GM13976 (cell line): ENCODE measurements around the gene AP1B1.
"Not testable (repeated sequence)": the region's sequence is repeated elsewhere in the genome, so short reads cannot be mapped to it uniquely, and the experiment has no call there.

Source experiments
- DNase-seq: peaks from one replicate; pipeline ENCODE4 v3.0.0; 2012; ENCODE audit warnings: low spot score
- CTCF ChIP-seq: IDR thresholded peaks from 2 replicates; pipeline ENCODE4 v1.5.1; 2012; ENCODE audit warnings: borderline replicate concordance, mild to moderate bottlenecking; ENCODE audit not compliant: insufficient read depth; ENCODE audit errors: extremely low read depth, missing control alignments, control extremely low read depth
- in situ Hi-C: fragments of 300-500 bp; cut with MboI; formaldehyde crosslinking; loops from one replicate; pipeline ENCODE4 v1.12.0; 2022; ENCODE audit warnings: low sequenced_read_pairs, mixed read lengths, inconsistent platforms; ENCODE audit not compliant: unreplicated experiment

The AP1B1 gene

GRCh38 chr22:29426476-29426875 is 38.1 kb upstream of the AP1B1 start:
- no peak for DNase-seq
- TF ChIP-seq CTCF = no peak
- in situ Hi-C loops = no loop called here

DNA sequence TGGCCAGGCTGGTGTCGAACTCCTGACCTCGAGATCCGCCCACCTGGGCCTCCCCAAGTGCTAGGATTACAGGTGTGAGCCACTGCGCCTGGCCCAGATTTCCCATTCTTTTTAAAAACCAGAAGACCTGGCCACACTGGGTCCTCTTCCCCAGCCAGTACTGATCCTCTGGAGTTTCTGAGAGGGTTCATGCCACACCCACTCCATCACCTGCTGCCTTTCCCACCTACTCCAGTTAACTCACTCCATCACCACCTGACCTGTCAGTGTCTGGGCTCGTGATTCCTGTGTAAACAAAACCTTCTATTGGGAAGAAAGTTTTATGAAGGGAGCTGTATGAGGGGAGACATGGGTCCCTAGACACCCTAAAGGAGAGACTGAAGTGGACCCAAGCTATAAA is 30.3 kb upstream of the AP1B1 start:
- in situ Hi-C loops, DNase-seq: not testable (repeated sequence)

GRCh38 chr22:29414951-29415591 is 26.7 kb upstream of the AP1B1 start:
- in situ Hi-C loops = not testable (repeated sequence)
- peak; percentile 43 for DNase-seq

DNA sequence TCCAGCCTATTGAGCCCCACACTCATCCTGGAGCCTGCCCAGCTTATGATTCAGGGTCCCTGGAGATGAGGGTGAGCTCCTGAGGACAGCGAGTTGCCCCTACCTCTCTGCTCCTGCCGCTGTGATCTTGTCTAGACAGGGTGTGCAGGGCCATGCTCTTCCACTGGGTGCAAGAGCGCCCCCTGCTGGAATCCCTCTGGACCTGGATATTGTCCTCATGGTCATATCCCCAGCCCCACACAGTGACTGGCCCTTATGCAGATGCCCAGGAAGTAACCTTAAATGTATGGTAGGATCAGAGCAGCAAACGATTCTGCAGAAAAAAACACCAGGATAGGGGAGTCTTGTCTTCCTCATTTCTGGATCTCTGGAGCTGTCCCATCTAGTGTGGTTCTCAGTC is 24.4 kb upstream of the AP1B1 start:
- DNase-seq, in situ Hi-C loops: not testable (repeated sequence)
- peak; percentile 33 for TF ChIP-seq CTCF

DNA sequence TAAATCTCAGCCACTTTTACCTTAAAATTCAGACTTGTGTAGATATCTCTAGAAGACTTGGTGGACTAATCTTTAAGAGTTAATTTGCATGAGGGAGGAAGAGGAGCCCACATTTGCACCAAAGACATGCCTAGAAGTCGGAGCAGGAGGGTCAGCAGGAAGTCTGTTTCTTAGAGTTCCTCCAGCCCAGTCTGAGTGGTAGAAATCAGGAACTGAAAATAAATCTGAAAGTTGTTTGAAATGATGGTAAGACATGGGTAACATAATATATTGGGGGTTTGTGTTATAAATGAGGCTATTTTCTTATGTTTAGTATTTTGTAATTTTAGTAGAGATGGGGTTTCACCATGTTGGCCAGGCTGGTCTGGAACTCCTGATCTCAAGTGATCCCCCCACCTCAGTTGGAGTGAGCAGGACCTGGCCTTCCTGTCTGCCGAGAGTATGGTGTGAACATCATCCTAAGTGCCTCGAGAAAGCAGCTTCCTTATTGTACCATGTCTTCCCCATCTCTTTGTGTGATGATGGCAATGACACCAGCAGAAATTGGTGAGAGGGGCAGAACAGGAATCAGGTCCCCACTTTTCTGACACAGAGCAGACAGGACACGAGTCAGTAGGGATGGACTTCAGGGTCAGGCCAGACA is 23.3 kb upstream of the AP1B1 start:
- DNase-seq, in situ Hi-C loops: not testable (repeated sequence)

- TF ChIP-seq CTCF = no peak
- in situ Hi-C loops = no loop called here
- no peak for DNase-seq
Measured at GRCh38 chr22:29408940-29409339, 20.6 kb upstream of the AP1B1 start.

DNA sequence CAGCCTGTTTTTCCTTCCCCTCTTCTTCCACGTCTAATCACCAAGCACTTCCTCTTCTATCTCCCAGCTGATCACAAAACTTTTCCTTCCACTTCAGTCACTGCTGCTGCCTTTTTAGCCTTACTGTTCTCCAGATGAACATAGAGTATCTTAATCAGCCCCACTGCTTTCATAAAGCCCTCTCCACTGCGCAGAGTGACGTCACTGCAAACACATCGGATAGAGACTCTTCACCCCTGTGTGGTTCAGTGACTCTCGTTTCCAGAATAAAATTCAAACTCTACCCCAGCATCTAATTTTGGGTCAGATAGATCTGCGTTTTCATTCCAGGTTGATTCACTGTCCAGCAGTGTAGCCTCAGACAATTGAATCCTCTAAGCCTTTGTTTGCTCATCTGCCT is 13.2 kb upstream of the AP1B1 start:
- DNase-seq, in situ Hi-C loops: not testable (repeated sequence)

DNA sequence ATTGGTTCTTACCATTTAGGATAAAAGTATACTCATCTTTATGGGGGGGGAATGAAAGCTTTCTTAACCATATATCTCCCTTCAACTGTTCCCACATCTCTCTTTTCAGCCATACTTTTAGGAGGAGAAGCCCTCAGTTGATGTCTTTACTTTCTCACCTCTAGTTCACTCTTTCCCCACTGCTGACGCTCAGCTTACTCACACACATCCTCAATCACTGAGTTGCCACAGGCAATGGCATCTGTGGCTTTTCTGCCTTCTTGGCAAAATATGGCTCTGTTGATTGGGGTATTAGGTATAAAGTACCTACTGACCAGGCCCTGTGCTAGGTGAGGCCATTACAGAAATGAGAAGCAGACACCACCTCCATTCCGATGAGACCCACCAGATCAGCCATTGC is 12.2 kb upstream of the AP1B1 start:
- DNase-seq = no peak
- in situ Hi-C loops = no loop called here
- TF ChIP-seq CTCF = no peak

DNA sequence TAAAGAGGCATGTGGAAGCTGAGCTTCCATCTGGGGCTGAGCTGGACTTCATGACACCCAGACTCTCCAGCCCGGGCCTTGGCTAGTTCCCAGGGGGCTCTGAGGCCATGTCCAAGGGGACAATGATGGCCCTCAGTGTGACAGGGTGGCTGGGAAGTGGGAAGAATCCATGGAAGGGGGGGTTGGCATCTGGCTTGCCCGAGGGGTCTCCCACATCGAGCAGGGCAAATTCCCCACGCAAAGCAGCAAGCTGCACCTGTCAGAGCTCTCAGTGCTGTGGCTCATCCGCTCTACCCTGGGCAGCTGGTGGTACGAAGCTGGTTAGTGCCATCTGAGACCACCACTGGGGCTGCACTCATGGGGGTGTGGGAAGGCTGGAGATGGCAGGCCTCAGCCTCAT is 9.4 kb upstream of the AP1B1 start:
- in situ Hi-C loops = loop anchor here (10.0 kb wide), 1 partner anchor 77 kb away; no protein-coding TSS in a partner anchor
- peak; percentile 13 for DNase-seq
- no peak for TF ChIP-seq CTCF
